Colon (tissue), 2 donors: ENCODE data around the gene LDHAL6B.
"Not testable (repeated sequence)": the region's sequence is repeated elsewhere in the genome, so short reads cannot be mapped to it uniquely, and the experiment has no call there.

ENCODE experiments used
- FAIRE-seq: peaks from 2 replicates; lab custom pipeline; 2012; peaks lifted over from hg19 to GRCh38; lab: Jason Lieb, UNC
- donor health status: control.
- donor health status: control.

LDHAL6B gene

GRCh38 chr15:59206623-59207183 lies at the start of gene LDHAL6B:
Gene LDHAL6B, plus strand, starts transcription at chr15:59206843. Its CDS starts 98 bp downstream, at chr15:59206941.
- FAIRE-seq, result no peak

DNA sequence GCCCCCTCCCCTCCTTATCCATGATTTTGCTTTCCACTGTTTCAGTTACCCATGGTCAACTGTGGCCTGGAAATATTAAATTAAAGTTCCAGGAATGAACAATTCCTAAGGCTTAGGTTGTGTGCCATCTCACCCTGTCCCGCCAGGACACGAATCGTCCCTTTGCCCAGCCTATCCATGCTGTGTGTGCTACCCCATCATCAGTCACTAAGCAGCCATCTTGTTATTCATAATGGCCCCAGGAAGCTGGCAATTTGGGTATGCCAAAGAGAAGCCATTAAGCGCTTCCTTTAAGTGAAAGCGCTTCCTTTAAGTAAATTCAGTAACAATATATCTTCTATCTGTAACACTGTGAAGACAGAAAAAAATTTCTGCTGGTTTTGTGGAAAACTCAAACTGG lies 49.2 kb upstream of the LDHAL6B start:
- FAIRE-seq, result no peak

DNA sequence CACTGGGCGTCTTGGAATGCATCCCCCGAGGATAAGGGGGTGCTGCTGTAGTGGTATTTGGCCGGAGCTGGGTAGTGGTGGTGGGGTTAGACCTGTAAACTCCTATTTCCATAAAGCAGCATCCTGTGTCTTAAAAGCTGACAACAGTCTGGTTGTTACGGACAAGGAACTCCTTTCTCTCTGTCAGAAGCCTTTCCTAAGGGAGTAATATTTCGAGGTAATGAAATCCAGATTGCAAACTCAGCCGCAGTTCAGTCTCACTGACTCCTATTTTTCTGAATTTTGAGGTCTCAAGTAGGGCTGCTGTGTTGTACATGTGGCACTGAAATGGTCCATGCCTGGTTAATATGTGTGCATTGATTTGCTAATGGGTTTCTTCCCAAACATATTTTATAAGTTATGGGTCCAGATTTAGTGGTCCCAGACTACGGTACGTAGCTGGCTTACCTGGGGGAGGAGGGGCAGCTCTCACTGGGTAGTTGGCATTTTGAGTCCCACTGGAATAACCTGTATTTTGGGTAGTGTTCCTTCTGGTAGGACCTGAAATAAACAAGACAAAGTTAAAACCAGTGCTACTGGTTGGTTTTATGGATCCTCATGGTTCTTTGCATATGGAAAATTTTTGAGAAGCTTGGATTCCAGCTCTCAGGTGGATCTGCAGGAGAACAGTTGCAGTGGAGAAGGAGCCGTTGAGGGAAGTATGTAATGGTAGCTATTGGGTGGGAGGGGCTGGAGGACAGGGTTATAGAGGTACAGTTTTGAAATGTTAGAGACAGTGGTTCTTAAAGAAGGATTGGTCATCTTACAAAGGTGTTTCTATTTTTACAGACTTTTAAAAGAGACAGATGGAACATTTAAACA lies 48.6 kb upstream of the LDHAL6B start:
- FAIRE-seq, result no peak

GRCh38 chr15:59158701-59159034 lies 48.0 kb upstream of the LDHAL6B start:
- FAIRE-seq, result no peak

- FAIRE-seq, result no peak
Observed at GRCh38 chr15:59159210-59159609, 47.4 kb upstream of the LDHAL6B start.

DNA sequence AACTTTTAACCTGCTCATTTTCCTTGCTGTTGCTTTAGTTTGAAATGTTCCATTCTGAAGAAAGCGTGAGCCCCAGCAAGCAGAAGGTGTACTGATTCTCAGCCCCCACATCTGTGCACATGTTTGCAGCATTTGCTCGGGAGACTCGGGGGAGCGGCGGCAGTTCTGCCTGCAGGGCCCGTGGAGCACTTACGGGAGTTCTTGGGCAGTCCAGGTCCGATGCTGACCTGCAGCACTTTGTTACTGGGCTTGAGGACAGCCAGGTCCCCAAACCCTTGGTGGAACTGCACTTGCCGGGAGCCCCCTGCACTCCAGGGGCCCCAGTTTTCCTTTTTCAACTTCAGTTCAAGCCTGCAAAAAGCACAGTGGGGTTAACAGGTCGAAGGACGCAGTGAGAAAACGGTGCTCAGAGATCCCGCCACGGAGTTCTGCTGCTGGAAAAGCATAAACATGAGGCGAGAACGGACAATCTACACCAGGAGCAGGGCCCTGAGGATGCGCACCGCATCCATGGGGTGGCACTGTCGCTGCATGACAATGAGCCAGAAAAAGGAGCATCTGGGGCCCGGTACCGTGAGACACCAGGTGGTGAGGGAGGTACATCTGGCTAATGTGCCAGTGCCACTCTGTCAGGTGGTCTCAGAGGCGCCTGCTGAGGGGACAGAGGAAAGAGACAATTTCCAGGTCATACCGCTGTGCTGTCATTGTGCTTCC lies 45.6 kb upstream of the LDHAL6B start:
- FAIRE-seq, result no peak

GRCh38 chr15:59162080-59162479 lies 44.6 kb upstream of the LDHAL6B start:
- not testable (repeated sequence) for FAIRE-seq

DNA sequence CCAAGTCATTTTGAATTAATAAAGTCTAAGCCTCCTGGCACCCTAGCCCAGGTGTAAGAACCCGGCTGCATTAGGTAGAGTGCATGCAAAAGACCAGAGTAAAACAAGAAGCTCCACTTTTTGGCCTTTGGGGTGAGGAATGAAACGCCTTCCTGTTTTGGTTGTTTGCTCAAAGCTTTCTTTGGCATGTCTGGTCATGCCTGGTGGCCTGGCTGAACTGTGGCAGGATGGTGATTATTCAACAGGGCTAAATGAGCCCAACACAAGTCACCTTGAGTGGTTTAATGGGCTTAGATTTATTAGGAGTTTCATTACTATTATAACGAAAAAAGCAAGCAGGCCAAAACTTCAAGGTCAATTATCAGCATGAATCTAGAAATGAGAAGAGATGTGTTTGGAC lies 40.9 kb upstream of the LDHAL6B start:
- no peak for FAIRE-seq

DNA sequence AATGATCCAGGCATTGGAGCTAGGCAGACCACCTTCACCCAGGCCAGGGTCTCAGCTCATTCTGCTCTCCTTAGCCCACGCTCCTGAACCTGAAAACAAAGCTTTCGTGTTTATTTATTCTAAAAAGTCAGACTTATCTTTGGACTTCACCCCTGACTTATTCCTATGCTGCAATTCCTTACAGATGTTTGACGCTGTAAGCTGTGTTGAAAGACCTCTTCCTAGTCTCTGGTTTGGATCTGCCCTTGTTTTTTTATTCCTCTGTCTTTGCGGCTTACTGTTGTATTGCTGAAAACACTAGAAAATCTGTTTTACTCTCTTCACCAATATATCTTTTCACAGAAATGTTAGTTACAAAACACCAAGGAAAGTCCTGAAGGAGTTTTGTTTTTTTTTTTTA lies 40.5 kb upstream of the LDHAL6B start:
- FAIRE-seq, result no peak

DNA sequence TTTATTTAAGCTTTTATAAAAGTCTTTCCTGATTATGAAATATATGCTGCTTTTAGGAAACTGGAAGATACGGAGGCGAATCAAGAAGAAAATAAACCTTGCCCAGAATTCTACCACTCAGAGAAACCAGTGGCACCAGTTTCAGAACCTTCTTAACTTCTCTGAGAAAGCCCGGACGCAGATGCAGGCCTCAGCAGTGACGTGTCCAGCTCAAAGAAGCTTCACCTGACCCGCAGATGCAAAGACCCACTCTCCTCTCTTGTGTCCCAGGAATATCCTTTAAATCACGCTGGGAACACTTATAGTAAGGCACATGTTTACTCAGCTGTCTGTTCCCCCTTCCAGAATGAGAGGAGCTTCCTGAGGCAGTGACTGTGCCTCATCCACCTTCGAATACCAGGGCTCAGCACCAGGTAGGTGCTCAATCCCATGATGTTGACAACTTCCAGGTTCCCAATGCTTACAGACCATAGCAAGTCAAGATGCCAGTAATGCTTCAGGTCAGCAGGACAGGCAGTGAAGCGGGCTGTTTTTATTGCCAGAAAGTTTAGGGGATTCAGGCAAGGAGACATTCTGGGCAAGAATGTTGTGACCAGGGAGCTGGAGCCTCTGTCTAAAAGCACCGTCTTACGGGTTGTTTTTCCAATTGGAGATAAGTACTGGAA lies 39.9 kb upstream of the LDHAL6B start:
- FAIRE-seq, result no peak

DNA sequence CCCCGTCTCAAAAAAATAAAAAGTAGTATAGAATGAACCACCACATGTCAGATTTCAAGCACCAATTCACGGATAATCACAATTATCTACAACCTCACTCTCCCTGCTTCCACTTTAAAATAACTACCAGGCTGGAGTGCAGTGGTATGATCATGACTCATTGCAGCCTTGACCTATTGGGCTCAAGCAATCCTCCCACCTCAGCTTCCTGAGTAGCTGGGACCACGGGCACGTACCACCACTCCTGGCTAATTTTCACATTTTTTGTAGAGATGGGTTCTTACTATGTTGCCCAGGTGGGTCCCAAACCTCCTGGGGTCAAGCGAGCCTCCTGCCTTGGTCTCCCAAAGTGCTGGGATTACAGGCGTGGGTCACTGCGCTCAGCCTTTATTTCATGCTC lies 38.1 kb upstream of the LDHAL6B start:
- no peak for FAIRE-seq

- no peak for FAIRE-seq
Observed at GRCh38 chr15:59169251-59169708, 37.4 kb upstream of the LDHAL6B start.

GRCh38 chr15:59170295-59171066 lies 36.2 kb upstream of the LDHAL6B start:
- no peak for FAIRE-seq

GRCh38 chr15:59171067-59171397 lies 35.6 kb upstream of the LDHAL6B start:
- FAIRE-seq, result no peak

GRCh38 chr15:59172289-59172901 lies 34.2 kb upstream of the LDHAL6B start:
- FAIRE-seq, result no peak

- no peak for FAIRE-seq
Observed at GRCh38 chr15:59173194-59173593, 33.4 kb upstream of the LDHAL6B start.

GRCh38 chr15:59174151-59174834 lies 32.4 kb upstream of the LDHAL6B start:
- no peak for FAIRE-seq

DNA sequence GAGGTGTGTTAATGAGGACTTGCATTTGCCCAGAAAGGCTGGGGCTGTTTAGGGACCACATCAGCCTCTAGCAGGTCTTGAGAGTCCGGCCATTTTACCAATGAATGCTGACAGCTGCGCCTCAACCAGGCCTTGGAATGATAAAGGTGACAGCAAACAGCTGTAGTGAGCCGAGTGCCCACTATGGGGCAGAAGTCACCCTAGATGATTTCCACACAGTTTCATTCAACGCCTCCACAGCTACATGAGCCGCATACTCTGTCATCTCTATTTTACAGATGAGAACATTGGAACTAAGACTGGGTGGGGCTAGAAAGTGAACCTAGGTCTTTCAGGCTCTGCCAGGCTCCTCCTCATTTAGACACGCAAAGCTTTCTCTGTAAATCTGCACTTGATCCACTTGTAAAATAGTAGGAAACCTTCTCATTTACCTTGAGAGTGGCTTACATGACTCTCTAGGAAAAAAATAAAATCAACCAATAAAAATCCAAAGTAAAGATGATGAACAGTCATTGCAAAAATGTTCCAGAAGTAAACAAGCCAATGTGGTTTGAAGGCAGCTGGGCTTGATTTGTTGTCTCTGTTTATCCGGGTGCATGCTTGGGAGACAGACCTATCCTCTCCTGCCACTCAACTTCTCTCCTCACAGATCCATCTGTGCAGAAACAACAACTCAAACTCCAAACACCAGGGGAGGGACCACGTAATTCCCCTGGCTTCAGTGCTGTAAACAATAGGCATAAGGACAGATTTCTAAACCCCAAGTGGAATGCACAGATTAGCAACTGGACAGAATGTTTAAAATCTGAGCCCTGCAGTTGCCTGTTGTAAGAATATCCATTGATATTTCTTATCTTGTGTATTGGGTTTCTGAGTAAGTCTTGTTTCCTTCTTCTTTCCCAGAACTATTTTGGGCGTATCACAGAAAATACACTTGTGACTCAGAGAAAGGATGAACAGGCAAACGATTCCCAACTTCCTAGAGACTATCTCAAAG lies 31.5 kb upstream of the LDHAL6B start:
- FAIRE-seq, result no peak

GRCh38 chr15:59176653-59177316 lies 29.9 kb upstream of the LDHAL6B start:
- FAIRE-seq, result no peak
